Measurements from ENCODE around the gene CACNA1C.

CACNA1C gene

DNA sequence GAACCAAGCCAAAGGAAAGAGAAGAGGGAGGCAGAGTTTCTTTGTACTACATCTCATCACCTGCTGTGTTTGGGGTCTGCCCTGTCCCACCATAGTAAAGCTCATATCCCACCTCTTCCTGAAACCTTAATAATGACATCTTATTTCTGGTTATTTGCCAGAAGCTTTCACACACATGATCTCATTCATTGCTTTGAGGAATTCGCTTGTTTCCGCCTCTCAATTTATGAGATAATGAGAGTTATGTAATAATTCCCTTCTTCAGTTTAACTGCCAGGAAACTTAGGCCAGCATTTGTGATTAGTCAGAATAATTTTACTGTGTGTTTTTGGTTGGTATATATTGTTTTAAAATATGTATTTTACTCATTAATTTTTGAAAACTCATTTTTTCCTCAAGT, 205.2 kb downstream of the CACNA1C start:
- no peak for DNase-seq (ENCODE audit: low read depth)

- DNase-seq (ENCODE audit: low read depth) = no peak
Measured at GRCh38 chr12:2259369-2259768, 206.6 kb downstream of the CACNA1C start.

DNA sequence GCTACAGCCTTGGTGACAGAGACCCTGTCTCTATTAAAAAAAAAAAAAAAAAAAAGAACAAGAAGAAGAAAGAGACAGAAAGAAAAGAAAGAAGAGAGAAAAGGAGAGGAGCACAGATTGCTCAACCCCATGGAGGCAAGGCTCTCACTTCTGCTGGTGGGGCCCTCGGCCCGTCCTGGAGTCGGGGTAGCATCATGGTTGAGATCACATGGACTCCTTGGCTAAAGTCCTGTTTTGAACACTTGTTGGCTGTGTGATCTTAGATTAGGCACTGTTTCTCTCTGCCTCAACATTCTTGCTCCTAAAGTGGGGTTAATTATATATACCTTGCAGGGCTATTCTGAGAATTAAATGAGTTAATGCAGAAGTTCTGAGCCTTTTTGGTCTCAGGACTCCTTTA, 207.7 kb downstream of the CACNA1C start:
- DNase-seq (ENCODE audit: low read depth) = no peak

- no peak for DNase-seq (ENCODE audit: low read depth)
Measured at GRCh38 chr12:2261708-2262107, 208.9 kb downstream of the CACNA1C start.

GRCh38 chr12:2262449-2262848, 209.7 kb downstream of the CACNA1C start:
- DNase-seq (ENCODE audit: low read depth) = no peak

- no peak for DNase-seq (ENCODE audit: low read depth)
Measured at GRCh38 chr12:2263901-2264300, 211.1 kb downstream of the CACNA1C start.

DNA sequence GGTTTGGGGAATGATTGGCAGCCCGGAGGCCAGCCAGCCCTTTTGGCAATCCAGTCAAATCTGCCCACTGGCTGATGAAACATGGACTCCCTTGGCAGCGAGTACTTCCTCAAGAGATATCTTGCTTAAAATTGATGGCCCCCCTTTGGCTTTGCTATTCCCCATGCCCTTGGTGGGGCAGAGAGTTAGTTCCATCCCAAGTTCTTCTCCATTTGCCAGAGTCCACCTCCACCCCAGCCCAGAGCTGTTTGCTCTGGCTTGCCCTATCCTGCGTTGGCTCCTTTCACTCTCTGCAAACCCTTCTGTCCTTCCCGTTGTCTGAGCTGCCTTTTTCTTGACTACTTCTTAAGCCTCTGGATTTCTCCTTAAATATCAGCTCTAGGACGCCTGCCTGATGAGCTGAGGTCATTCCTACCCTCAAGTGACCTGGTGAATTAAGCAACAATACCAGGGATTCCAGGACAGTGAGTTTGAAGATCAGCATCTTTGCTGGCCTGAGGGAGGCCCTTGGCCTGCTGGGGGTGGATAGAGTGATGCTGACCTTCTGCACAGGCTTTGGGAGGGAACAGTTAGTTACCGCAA, 212.0 kb downstream of the CACNA1C start:
- DNase-seq (ENCODE audit: low read depth) = peak; percentile 94

- no peak for DNase-seq (ENCODE audit: low read depth)
Measured at GRCh38 chr12:2265461-2266167, 212.8 kb downstream of the CACNA1C start.

DNA sequence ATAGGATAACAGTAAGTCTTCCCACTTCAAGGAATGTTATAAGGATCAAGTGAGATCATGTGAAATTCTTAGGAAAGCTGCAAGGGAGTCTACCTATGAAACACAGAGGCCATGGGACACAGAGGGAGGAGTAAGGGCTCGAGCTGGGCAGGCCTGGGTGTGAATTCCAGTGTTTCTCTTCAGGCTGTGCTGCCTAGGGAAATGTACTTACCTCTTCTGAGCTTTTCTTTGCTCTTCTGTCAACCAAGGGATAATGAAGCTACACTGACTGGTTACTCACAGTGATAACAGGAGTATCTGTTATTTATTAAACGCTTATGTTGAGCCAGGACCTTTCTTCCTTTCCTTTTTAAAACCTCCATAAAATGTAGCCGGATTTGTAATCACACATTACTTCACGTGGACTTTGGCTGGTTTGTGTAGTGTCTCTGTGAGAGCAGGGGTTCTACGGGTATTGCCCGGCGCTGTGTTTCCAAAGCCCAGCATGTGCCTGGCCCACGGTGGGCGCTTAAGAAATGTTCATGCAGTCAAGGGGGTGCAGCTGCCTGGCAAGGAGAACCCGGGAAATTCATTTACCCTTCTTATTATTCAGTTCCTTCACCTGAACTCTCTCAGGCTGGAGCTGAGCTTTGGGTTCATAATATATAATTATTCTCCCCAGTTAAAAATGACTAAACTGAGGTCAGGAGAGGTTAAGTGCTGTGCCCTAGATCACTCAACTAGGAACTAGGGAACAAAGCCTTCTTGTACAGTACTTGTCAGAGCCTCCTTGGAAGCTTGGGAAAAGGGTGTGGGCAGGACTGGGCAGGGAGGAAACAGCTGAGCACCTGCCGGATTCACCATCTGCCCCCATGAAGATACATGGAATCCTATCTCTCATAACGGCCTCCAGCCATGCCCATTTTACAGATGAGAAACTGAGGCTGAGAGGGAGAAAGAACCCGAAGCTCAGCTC, 214.2 kb downstream of the CACNA1C start:
- DNase-seq (ENCODE audit: low read depth) = no peak

GRCh38 chr12:2267703-2268470, 215.1 kb downstream of the CACNA1C start:
- no peak for DNase-seq (ENCODE audit: low read depth)

- DNase-seq (ENCODE audit: low read depth) = peak; percentile 69
Measured at GRCh38 chr12:2268471-2269286, 215.9 kb downstream of the CACNA1C start.

GRCh38 chr12:2270846-2271245, 218.1 kb downstream of the CACNA1C start:
- no peak for DNase-seq (ENCODE audit: low read depth)

- DNase-seq (ENCODE audit: low read depth) = no peak
Measured at GRCh38 chr12:2271961-2272360, 219.2 kb downstream of the CACNA1C start.

GRCh38 chr12:2273288-2273687, 220.5 kb downstream of the CACNA1C start:
- no peak for DNase-seq (ENCODE audit: low read depth)

GRCh38 chr12:2273751-2274150, 221.0 kb downstream of the CACNA1C start:
- no peak for DNase-seq (ENCODE audit: low read depth)

DNA sequence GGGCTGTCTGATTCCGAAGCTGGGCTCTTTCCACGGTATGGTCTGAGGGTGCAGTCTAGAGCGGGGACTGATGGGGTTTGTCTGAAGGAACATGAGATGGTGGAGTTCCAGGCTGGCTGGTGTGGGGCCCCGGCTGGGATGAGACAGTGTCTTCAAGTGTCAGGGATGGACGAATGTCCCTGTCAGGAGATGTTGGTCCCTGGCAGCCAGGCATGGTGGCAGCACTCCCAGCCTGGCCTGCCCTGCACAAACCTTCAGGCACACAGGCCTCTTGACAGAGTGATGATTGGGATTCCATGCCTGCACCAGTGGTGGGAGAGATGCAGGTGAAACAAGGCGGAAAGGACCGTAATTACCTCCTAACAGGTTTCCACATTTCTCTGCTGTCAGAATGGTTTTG, 221.9 kb downstream of the CACNA1C start:
- DNase-seq (ENCODE audit: low read depth) = no peak

DNA sequence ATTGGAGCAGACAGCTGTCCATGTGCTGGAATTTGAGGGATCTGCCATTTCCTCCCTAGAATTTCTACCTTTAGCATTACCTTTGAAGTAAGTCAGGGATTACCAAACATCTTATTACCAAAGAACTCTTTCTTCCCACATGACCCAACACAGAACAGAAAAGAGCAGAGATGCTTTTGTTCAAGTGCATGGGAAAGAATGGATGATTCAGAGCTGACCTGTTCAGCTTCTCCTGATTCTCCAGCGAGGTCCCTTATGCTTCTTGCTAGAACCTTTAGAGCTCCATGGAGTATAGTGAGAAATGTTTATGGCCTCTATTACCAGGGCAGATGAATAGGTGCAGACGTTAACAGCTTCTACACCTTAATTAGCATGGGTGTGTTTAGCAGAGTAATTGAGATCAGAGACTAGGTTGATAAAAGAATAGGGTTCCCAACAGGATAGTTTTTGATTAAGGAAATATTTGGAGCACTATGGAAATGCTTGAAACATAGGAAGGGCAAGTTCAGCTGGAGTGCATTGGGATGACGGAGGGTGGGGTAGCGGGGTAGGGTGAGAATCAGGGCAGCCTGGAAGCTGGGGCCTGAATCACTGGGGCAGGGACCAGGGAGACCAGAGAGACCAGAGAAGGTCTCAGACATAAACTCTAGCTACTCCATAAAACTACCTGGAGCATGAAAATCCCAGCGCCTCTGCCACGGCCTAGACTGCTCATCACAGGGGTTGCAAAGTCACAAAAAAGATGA, 223.7 kb downstream of the CACNA1C start:
- no peak for DNase-seq (ENCODE audit: low read depth)

DNA sequence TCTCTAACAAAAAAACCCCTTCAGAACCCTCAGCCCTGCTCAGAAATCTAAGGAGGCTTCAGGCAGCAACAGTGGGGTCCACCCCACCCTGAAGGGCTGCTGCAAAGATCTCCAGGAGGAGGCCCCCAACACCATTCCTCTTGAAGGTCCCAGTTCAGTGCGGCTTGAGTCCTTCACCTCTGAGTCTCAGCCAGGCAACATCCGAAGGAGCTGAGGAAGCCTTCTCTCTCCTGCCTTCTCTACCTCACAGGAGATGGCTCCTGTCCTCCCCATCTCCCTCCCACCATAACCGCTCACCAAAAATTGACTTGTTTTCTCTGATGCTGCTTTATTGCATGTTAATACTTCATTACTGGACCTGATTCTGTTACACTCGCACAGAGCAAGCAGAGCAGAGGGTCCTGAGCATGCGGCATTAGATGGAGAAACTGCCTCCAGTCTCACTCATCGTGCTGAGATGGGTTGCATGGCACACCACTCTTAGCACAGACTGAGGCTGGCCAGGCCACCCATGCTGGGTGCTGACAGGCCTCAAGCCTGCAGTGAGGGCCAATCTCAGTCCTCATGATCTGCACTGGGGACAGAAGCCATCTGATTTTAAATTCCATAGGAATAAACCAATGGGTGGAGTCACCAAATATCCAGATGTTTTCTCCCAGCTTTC, 224.8 kb downstream of the CACNA1C start:
- DNase-seq (ENCODE audit: low read depth) = no peak

DNA sequence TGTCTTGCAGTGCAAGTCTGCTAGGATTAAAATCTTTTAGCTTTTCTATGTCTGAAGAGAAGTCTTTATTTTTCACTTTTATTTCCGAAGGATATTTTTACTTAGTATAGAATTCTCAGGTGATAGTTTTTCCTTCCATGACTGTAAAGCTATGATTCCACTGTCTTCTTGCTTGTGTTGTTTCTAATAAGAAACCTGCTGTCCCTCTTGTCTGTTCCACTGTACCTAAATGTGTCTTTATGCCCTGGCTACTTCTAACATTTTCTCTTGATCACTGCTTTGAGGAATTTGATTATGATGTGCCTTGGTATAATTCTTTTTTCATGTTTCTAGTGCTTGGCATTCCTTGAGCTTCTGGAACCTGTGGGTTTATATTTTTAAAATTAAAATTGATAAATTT, 228.7 kb downstream of the CACNA1C start:
- no peak for DNase-seq (ENCODE audit: low read depth)

DNA sequence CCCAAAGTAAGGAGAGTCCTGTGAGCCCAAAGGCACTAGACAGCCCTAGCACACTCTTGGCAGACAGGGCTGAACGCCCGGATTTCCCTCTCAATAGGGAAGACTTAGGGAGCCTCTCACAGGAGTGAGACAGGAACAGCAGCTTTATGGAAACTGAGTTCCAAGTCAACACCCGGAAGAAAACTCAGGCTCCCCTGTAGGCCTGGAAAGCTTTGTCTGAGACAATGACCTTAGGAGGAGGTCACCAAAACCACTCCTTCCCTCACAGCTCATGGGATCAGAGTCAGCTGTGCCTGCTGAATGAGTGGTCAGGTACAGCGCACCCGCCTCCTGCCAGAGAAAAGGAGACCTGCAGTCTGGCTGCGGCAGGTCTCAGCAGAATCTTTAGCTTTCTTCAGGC, 229.5 kb downstream of the CACNA1C start:
- no peak for DNase-seq (ENCODE audit: low read depth)

All from non-pigmented ciliary epithelial cell (primary cell).